Measurements from ENCODE around the gene BLVRB. TPM values are rescaled to one million over a fixed set of nuclear protein-coding genes. Genes with fewer than 3 reads are reported as not detected.

The BLVRB gene
- total RNA-seq, 1 donor from 2014 or later = 11.3 TPM

- Histone ChIP-seq H3K4me3 (no peak overlapping the region), H3K27ac (no peak overlapping the region), H3K27me3 (peaks cover 21% of the 10 kb centered on the region), H3K4me1 (no peaks in the 10 kb centered on the region), H4K20me1 (ENCODE audit: low read depth) (peaks cover 6% of the 10 kb centered on the region), H3F3A (ENCODE audit: low read depth) (peaks cover 6% of the 10 kb centered on the region), H3K36me3 (no peaks in the 10 kb centered on the region), H3K9ac (no peak overlapping the region), H3K4me2 (no peak overlapping the region), H2AFZ (replicated peaks) (no peak overlapping the region), H3K9me3 (ENCODE audit: low read depth) (no peaks in the 10 kb centered on the region), H3K79me2 (ENCODE audit: low read depth) (no peaks in the 10 kb centered on the region)
- H3K9me3 Mint-ChIP-seq = peaks cover 3% of the 10 kb centered on the region
- no peaks in the 10 kb centered on the region for H3K36me3 Mint-ChIP-seq
- H3K27me3 Mint-ChIP-seq (ENCODE audit: insufficient read depth, low read depth) = peaks cover 25% of the 10 kb centered on the region
- no peak overlapping the region for H3K4me3 Mint-ChIP-seq
- TF ChIP-seq EZH2phosphoT487 (IDR thresholded peaks at IDR 0.05) = no peak
- TF ChIP-seq EZH2 (IDR thresholded peaks at IDR 0.05) = no peak
- TF ChIP-seq CTCF (IDR thresholded peaks at IDR 0.05) = no peak
- no peak for DNase-seq (ENCODE audit: low spot score)
- H3K27ac Mint-ChIP-seq = no peak overlapping the region
- peaks cover 3% of the 10 kb centered on the region for H3K4me1 Mint-ChIP-seq
Measured at GRCh38 chr19:40472516-40472915, 7.0 kb upstream of the BLVRB start.

GRCh38 chr19:40471111-40471510 lies 5.6 kb upstream of the BLVRB start:
- Mint-ChIP-seq H3K27ac (no peak overlapping the region), H3K4me3 (no peak overlapping the region), H3K4me1 (peaks cover 9% of the 10 kb centered on the region), H3K36me3 (no peaks in the 10 kb centered on the region), H3K9me3 (peaks cover 7% of the 10 kb centered on the region), H3K27me3 (ENCODE audit: insufficient read depth, low read depth) (peaks cover 33% of the 10 kb centered on the region)
- Histone ChIP-seq H3K27ac (no peak overlapping the region), H3K4me3 (no peak overlapping the region), H3K79me2 (ENCODE audit: low read depth) (no peaks in the 10 kb centered on the region), H2AFZ (replicated peaks) (no peak overlapping the region), H3K9me3 (ENCODE audit: low read depth) (no peaks in the 10 kb centered on the region), H3F3A (ENCODE audit: low read depth) (peaks cover 13% of the 10 kb centered on the region), H3K36me3 (no peaks in the 10 kb centered on the region), H3K4me2 (no peak overlapping the region), H3K27me3 (peaks cover 35% of the 10 kb centered on the region), H3K9ac (no peak overlapping the region), H3K4me1 (no peaks in the 10 kb centered on the region), H4K20me1 (ENCODE audit: low read depth) (peaks cover 16% of the 10 kb centered on the region)
- no peak for DNase-seq (ENCODE audit: low spot score)
- TF ChIP-seq EZH2phosphoT487 (IDR thresholded peaks at IDR 0.05) (no peak), CTCF (IDR thresholded peaks at IDR 0.05) (no peak), EZH2 (IDR thresholded peaks at IDR 0.05) (no peak)

- Histone ChIP-seq H3K27me3 (peaks cover 48% of the 10 kb centered on the region), H3K9me3 (ENCODE audit: low read depth) (no peaks in the 10 kb centered on the region), H3K4me3 (no peak overlapping the region), H4K20me1 (ENCODE audit: low read depth) (peaks cover 17% of the 10 kb centered on the region), H3K4me1 (no peaks in the 10 kb centered on the region), H2AFZ (replicated peaks) (no peak overlapping the region), H3K4me2 (no peak overlapping the region), H3K36me3 (no peaks in the 10 kb centered on the region), H3K27ac (no peak overlapping the region), H3K79me2 (ENCODE audit: low read depth) (no peaks in the 10 kb centered on the region), H3F3A (ENCODE audit: low read depth) (peaks cover 23% of the 10 kb centered on the region), H3K9ac (no peak overlapping the region)
- Mint-ChIP-seq H3K36me3 (no peaks in the 10 kb centered on the region), H3K9me3 (peaks cover 5% of the 10 kb centered on the region), H3K4me3 (peak overlapping the region; percentile 38), H3K27ac (no peak overlapping the region), H3K27me3 (ENCODE audit: insufficient read depth, low read depth) (peaks cover 36% of the 10 kb centered on the region), H3K4me1 (peaks cover 20% of the 10 kb centered on the region)
- DNase-seq (ENCODE audit: low spot score) = no peak
- TF ChIP-seq CTCF (IDR thresholded peaks at IDR 0.05) (no peak), EZH2phosphoT487 (IDR thresholded peaks at IDR 0.05) (no peak), EZH2 (IDR thresholded peaks at IDR 0.05) (no peak)
Measured at GRCh38 chr19:40469011-40469410, 3.5 kb upstream of the BLVRB start.

Measured in neural progenitor cell (in vitro differentiated cells).